ENCODE results near the gene PHC2.
A peak's percentile ranks its signal among the peaks of the same experiment; 100 is the strongest.

The PHC2 gene

DNA sequence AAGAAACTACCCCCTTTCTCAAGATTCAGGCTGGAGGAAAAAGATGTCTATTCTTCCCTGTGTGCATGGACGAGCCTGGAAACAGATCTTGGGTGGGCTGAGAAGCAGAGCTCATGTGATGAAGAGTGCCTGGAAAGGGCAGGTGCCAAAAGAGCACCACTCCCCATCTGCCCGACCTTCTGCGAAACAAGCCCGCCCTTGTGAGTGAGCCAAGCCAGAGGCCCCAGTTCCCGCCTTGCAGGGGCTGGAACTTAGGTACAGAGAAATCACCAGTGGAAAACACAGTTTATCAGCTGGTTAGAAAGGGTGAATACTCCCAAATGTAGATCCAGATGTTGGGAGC, 83.3 kb downstream of the PHC2 start:
- Histone ChIP-seq H3K4me1 (ENCODE audit: low read depth, poor library complexity, severe bottlenecking) (peaks cover 64% of the 10 kb centered on the region), H3K9ac (no peak overlapping the region), H3K79me2 (ENCODE audit: insufficient read depth, low read depth) (peaks cover 14% of the 10 kb centered on the region; the same call in 1 of the 2 replicates), H4K20me1 (ENCODE audit: insufficient read depth) (no peaks in the 10 kb centered on the region), H3K36me3 (ENCODE audit: insufficient read depth) (no peaks in the 10 kb centered on the region), H2AFZ (ENCODE audit: low read depth) (no peak overlapping the region), H3K4me3 (IDR thresholded peaks at IDR 0.05; ENCODE audit: insufficient read depth, low read depth, low read length) (no peak overlapping the region), H3K27me3 (ENCODE audit: insufficient read depth, low read depth) (no peaks in the 10 kb centered on the region), H3K27ac (no peak overlapping the region), H3K4me2 (no peak overlapping the region)
- TF ChIP-seq, protein P1, sequence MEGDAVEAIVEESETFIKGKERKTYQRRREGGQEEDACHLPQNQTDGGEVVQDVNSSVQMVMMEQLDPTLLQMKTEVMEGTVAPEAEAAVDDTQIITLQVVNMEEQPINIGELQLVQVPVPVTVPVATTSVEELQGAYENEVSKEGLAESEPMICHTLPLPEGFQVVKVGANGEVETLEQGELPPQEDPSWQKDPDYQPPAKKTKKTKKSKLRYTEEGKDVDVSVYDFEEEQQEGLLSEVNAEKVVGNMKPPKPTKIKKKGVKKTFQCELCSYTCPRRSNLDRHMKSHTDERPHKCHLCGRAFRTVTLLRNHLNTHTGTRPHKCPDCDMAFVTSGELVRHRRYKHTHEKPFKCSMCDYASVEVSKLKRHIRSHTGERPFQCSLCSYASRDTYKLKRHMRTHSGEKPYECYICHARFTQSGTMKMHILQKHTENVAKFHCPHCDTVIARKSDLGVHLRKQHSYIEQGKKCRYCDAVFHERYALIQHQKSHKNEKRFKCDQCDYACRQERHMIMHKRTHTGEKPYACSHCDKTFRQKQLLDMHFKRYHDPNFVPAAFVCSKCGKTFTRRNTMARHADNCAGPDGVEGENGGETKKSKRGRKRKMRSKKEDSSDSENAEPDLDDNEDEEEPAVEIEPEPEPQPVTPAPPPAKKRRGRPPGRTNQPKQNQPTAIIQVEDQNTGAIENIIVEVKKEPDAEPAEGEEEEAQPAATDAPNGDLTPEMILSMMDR (conservative IDR thresholded peaks at IDR 0.05; ENCODE audit: low read depth, low read length), result no peak

DNA sequence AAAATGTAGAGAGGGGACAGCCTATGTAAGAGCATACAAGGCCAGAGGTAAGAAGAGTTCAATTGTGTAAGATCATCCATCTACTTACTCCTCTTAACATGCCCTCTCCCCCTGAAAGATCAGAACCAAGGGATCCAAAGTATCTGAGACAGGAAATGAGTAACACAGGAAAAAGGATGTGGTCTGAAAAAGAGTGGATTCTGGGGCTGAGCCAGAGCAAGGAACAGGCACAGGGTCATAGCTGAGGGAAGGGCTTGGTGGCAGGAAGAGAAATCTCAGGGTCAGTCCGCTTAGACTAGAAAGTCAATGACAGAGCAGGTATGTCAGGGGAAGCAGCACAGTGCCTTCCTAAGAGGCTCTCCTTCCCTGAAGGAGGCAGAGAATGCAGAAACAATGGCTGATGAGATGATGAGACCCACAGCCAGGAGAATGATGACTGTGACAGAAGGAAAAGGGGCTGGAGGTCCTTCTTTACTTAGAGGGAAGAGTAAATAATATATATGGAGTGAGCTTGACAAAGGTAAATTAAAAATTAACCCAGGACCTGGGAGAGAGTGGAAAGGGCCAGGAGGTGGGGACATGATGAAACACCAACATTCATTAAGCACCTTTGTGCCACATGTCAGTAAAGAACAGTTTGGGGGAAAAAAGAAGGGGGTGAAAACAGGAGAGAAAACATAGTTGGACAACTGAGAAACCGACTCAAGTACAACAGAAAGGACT, 83.8 kb downstream of the PHC2 start:
- H3K9ac ChIP-seq, result no peak overlapping the region
- no peaks in the 10 kb centered on the region for H3K27me3 ChIP-seq (ENCODE audit: insufficient read depth, low read depth)
- no peaks in the 10 kb centered on the region for H3K36me3 ChIP-seq (ENCODE audit: insufficient read depth)
- peaks cover 70% of the 10 kb centered on the region for H3K4me1 ChIP-seq (ENCODE audit: low read depth, poor library complexity, severe bottlenecking)
- TF ChIP-seq, protein P1 (conservative IDR thresholded peaks at IDR 0.05; ENCODE audit: low read depth, low read length), result no peak
- H3K4me2 ChIP-seq, result no peak overlapping the region
- H2AFZ ChIP-seq (ENCODE audit: low read depth), result no peak overlapping the region
- no peaks in the 10 kb centered on the region for H4K20me1 ChIP-seq (ENCODE audit: insufficient read depth)
- H3K27ac ChIP-seq, result no peak overlapping the region
- H3K4me3 ChIP-seq (IDR thresholded peaks at IDR 0.05; ENCODE audit: insufficient read depth, low read depth, low read length), result no peak overlapping the region
- peaks cover 14% of the 10 kb centered on the region; the same call in 1 of the 2 replicates for H3K79me2 ChIP-seq (ENCODE audit: insufficient read depth, low read depth)

DNA sequence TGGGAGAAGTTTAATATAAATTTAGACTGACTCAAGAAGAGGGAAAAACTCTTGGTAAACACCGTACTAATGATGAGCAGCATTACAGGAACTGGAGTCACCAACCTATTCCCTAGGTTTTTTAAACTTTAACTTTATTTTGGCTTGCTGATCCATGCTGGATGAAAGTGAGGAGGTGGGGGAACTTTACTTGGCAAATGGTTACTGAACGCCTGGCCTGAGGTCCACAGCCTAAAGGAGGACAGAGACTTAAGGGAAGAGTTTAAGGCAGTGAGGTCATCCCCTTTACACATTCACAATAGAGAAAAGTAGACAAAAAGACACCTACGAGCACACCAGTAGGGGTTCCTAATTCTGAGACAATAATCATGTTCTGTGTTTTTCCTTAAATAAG, 84.4 kb downstream of the PHC2 start:
- Histone ChIP-seq H3K4me2 (peak overlapping the region; percentile 31; the same call in 1 of the 2 replicates), H3K79me2 (ENCODE audit: insufficient read depth, low read depth) (peaks cover 14% of the 10 kb centered on the region; the same call in 1 of the 2 replicates), H4K20me1 (ENCODE audit: insufficient read depth) (no peaks in the 10 kb centered on the region), H3K36me3 (ENCODE audit: insufficient read depth) (no peaks in the 10 kb centered on the region), H3K4me1 (ENCODE audit: low read depth, poor library complexity, severe bottlenecking) (peaks cover 75% of the 10 kb centered on the region), H3K27me3 (ENCODE audit: insufficient read depth, low read depth) (no peaks in the 10 kb centered on the region), H3K9ac (no peak overlapping the region), H3K4me3 (IDR thresholded peaks at IDR 0.05; ENCODE audit: insufficient read depth, low read depth, low read length) (no peak overlapping the region), H3K27ac (no peak overlapping the region), H2AFZ (ENCODE audit: low read depth) (no peak overlapping the region)
- TF ChIP-seq, protein P1 (conservative IDR thresholded peaks at IDR 0.05; ENCODE audit: low read depth, low read length), result no peak

DNA sequence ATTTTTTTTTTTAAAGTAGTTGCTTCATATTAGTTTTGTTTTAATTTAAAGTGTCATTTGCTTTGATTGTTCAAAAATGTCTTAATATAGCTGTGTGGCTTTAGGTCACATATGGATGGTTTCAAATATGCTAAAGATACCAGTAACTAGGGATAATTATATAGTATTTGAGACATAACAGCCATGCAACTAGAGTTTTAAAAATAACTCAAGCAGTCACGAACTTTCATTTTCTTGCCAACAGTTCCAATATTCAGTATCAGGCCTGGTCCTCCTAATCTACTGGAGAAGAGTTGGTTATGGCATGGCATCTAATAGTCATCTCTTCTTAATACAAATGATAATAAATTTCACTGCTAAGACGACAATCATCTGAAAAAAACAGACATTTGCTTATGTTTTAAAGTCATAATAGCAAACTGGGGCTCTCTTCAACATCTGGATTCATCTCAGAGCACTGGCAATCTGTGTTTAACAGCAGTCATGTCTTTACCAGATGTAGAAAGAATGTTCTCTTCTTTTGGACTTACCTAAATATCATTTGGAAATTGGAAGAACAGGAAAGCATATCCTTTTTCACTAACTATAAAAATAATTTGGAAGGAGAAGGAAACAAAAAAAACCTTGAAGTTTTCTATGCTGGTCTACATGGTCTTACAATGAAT, 85.9 kb downstream of the PHC2 start:
- H3K4me1 ChIP-seq (ENCODE audit: low read depth, poor library complexity, severe bottlenecking), result peaks cover 78% of the 10 kb centered on the region
- H2AFZ ChIP-seq (ENCODE audit: low read depth), result no peak overlapping the region
- no peaks in the 10 kb centered on the region for H3K27me3 ChIP-seq (ENCODE audit: insufficient read depth, low read depth)
- no peaks in the 10 kb centered on the region for H4K20me1 ChIP-seq (ENCODE audit: insufficient read depth)
- no peak overlapping the region for H3K4me3 ChIP-seq (IDR thresholded peaks at IDR 0.05; ENCODE audit: insufficient read depth, low read depth, low read length)
- no peak overlapping the region for H3K9ac ChIP-seq
- H3K36me3 ChIP-seq (ENCODE audit: insufficient read depth), result no peaks in the 10 kb centered on the region
- no peak overlapping the region for H3K4me2 ChIP-seq
- no peak overlapping the region for H3K27ac ChIP-seq
- peaks cover 14% of the 10 kb centered on the region; the same call in 1 of the 2 replicates for H3K79me2 ChIP-seq (ENCODE audit: insufficient read depth, low read depth)
- TF ChIP-seq, protein P1 (conservative IDR thresholded peaks at IDR 0.05; ENCODE audit: low read depth, low read length), result no peak

All from KMS-11 (cell line).